Rectal smooth muscle tissue (tissue), 1 donor: ENCODE measurements around the gene CXCL12.

ENCODE experiments used
- H3K27ac ChIP-seq: one replicate; pipeline ENCODE4 v1.7.0; 2013; ENCODE audit warnings: low read depth, low read length, inconsistent platforms
- H3K27me3 ChIP-seq: one replicate; pipeline ENCODE4 v1.7.0; 2013; ENCODE audit warnings: low read length; ENCODE audit not compliant: control insufficient read depth, insufficient read depth
- H3K36me3 ChIP-seq: one replicate; pipeline ENCODE4 v1.7.0; 2013; ENCODE audit warnings: low read length; ENCODE audit not compliant: control insufficient read depth, insufficient read depth
- H3K4me1 ChIP-seq: one replicate; pipeline ENCODE4 v1.7.0; 2013; ENCODE audit warnings: low read length; ENCODE audit not compliant: control insufficient read depth, insufficient read depth
- H3K4me3 ChIP-seq: one replicate; pipeline ENCODE4 v1.7.0; 2013; ENCODE audit warnings: low read length
- H3K9ac ChIP-seq: one replicate; pipeline ENCODE4 v1.7.0; 2013; ENCODE audit warnings: low read length

Gene CXCL12

GRCh38 chr10:44378626-44379025 is 6.3 kb downstream of the CXCL12 start:
- H3K4me3 ChIP-seq: no peak overlapping the region
- H3K4me1 ChIP-seq: no peaks in the 10 kb centered on the region
- no peak overlapping the region for H3K27ac ChIP-seq
- H3K36me3 ChIP-seq: no peaks in the 10 kb centered on the region
- no peak overlapping the region for H3K9ac ChIP-seq
- H3K27me3 ChIP-seq: peaks cover 2% of the 10 kb centered on the region

- Histone ChIP-seq H3K4me3 (no peak overlapping the region), H3K27me3 (no peaks in the 10 kb centered on the region), H3K27ac (no peak overlapping the region), H3K9ac (no peak overlapping the region), H3K36me3 (no peaks in the 10 kb centered on the region), H3K4me1 (no peaks in the 10 kb centered on the region)
Observed at GRCh38 chr10:44377651-44378310, 7.1 kb downstream of the CXCL12 start.

GRCh38 chr10:44376472-44377099 is 8.3 kb downstream of the CXCL12 start:
- Histone ChIP-seq H3K27ac (no peak overlapping the region), H3K27me3 (no peaks in the 10 kb centered on the region), H3K36me3 (no peaks in the 10 kb centered on the region), H3K4me1 (no peaks in the 10 kb centered on the region), H3K9ac (no peak overlapping the region), H3K4me3 (no peak overlapping the region)

DNA sequence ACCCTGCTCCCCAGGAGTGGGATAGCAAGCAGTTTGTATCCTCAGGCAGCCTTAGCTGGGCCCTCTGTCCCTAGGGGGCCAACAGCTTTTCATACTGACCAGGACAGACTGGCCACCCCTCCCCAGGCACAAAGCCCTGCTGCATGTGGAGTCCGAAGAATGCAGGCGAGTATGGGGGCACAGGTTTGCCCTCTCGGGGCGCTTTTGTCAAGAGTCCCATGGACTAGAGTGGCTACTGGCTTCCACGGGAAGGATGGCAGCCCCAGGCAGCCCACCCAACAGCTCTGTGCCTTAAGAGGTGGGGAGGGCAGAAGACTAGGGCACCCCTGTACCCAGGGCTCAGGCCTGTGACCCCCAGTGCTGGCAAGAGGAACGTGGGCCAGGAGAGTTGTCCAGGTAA is 10.7 kb downstream of the CXCL12 start:
- no peak overlapping the region for H3K27ac ChIP-seq
- H3K27me3 ChIP-seq: no peaks in the 10 kb centered on the region
- H3K4me1 ChIP-seq: no peaks in the 10 kb centered on the region
- no peak overlapping the region for H3K4me3 ChIP-seq
- no peaks in the 10 kb centered on the region for H3K36me3 ChIP-seq
- no peak overlapping the region for H3K9ac ChIP-seq

DNA sequence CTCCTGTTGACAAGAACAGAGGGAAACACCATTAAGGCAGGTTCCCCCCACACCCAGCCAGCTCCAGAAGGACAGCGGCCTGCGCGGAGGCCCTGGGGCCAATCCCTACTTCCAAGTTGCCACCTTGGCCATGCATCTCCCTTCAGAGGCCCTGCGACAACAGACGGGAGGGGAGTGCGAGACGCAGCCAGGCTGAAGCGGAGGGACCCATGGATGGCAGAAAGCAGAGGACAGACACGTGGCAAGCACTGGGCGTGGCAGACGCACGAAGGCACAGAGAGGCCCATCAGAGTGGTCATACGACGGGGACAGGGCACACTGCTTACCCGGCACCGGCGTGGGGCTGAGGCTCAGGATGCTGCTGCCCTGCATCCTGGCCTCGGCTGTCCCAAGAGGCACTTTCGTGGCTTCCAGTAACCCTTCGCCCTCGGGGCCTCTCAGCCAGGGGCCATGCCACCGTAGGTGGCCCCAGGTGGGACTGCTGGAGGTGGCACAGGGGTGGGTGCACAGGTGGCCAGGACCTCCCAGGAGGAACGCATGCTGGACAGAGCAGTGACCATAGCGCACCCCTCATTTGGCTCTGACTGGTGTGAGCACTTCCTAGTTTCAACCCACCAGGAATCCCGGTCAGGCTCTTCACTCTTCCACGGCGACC is 11.4 kb downstream of the CXCL12 start:
- H3K27me3 ChIP-seq: no peaks in the 10 kb centered on the region
- H3K4me1 ChIP-seq: no peaks in the 10 kb centered on the region
- no peak overlapping the region for H3K9ac ChIP-seq
- no peak overlapping the region for H3K4me3 ChIP-seq
- H3K27ac ChIP-seq: no peak overlapping the region
- no peaks in the 10 kb centered on the region for H3K36me3 ChIP-seq

DNA sequence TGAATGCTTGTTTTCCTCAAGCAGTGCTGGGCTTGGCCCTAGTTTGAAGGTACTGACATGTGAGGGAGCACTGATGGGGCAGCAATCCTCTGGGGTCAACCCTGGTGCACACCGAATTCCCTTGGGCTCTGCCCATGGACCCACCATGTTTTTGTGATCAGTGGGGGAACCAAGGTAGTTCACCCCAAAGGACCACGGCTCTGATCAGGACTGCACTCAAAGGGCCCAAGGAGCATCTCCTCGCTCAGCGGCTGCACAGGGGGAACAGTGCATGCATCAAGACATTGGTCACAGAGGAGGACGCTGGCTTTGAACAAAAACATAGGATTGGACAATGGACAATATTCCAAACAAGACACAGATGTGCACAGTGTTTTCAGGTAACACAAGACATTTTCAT is 12.7 kb downstream of the CXCL12 start:
- Histone ChIP-seq H3K9ac (no peak overlapping the region), H3K4me1 (no peaks in the 10 kb centered on the region), H3K4me3 (no peak overlapping the region), H3K27ac (no peak overlapping the region), H3K36me3 (no peaks in the 10 kb centered on the region), H3K27me3 (no peaks in the 10 kb centered on the region)

GRCh38 chr10:44370731-44371248 is 14.1 kb downstream of the CXCL12 start:
- Histone ChIP-seq H3K27ac (no peak overlapping the region), H3K4me3 (no peak overlapping the region), H3K36me3 (no peaks in the 10 kb centered on the region), H3K4me1 (no peaks in the 10 kb centered on the region), H3K9ac (no peak overlapping the region), H3K27me3 (no peaks in the 10 kb centered on the region)

DNA sequence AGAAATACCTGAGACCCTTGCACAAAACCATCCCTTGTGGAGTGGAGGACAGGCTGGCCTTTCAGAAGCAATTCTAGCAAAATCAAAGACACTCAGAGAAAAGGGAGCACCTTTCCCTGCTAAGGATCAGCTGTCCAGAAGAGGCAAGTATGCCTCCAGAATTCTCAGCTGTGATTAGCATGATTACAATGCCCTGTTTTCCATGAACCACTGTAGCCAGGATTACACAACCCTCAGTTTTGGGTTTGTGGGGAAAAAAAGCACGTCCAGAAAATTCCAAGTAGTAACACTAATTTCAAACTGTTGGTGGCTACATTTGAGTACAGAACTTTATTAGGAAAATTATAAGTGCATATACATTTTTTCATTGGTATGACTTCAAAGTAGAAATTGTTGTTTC is 15.0 kb downstream of the CXCL12 start:
- Histone ChIP-seq H3K27ac (no peak overlapping the region), H3K4me1 (no peaks in the 10 kb centered on the region), H3K4me3 (no peak overlapping the region), H3K36me3 (no peaks in the 10 kb centered on the region), H3K9ac (no peak overlapping the region), H3K27me3 (no peaks in the 10 kb centered on the region)

DNA sequence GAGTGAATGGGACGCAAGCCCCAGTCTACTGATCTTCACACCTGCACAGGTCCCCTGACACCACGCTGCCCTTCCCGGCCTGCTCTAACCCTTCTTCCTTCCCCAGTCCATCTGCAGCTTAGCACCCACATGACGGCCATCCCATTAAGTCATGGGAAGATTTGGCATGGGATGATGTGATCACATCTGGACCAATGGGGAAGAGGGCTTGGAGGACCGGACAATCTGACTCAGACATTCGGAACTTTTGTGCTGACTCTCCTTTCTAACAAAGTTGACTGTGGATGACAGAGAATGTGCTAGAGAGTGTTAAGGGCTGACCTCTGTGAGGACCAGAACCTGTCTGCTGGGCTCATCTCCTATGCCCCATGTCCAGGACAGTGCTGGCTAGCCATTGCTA is 15.6 kb downstream of the CXCL12 start:
- no peaks in the 10 kb centered on the region for H3K27me3 ChIP-seq
- no peak overlapping the region for H3K27ac ChIP-seq
- H3K4me3 ChIP-seq: no peak overlapping the region
- no peaks in the 10 kb centered on the region for H3K4me1 ChIP-seq
- H3K36me3 ChIP-seq: no peaks in the 10 kb centered on the region
- H3K9ac ChIP-seq: no peak overlapping the region

- Histone ChIP-seq H3K27me3 (no peaks in the 10 kb centered on the region), H3K4me1 (no peaks in the 10 kb centered on the region), H3K36me3 (no peaks in the 10 kb centered on the region), H3K4me3 (no peak overlapping the region), H3K27ac (no peak overlapping the region), H3K9ac (no peak overlapping the region)
Observed at GRCh38 chr10:44368637-44369036, 16.3 kb downstream of the CXCL12 start.

GRCh38 chr10:44366941-44367630 is 17.8 kb downstream of the CXCL12 start:
- Histone ChIP-seq H3K36me3 (no peaks in the 10 kb centered on the region), H3K9ac (no peak overlapping the region), H3K27ac (no peak overlapping the region), H3K27me3 (no peaks in the 10 kb centered on the region), H3K4me1 (no peaks in the 10 kb centered on the region), H3K4me3 (no peak overlapping the region)

- H3K36me3 ChIP-seq: no peaks in the 10 kb centered on the region
- no peak overlapping the region for H3K4me3 ChIP-seq
- no peaks in the 10 kb centered on the region for H3K4me1 ChIP-seq
- H3K27me3 ChIP-seq: no peaks in the 10 kb centered on the region
- H3K9ac ChIP-seq: no peak overlapping the region
- H3K27ac ChIP-seq: no peak overlapping the region
Observed at GRCh38 chr10:44364566-44364965, 20.3 kb downstream of the CXCL12 start.
